ENCODE results near the gene SERF2.

SERF2 gene

GRCh38 chr15:43795197-43795596 lies 3.1 kb downstream of the SERF2 start:
- Histone ChIP-seq H3K36me3 (ENCODE audit: control insufficient read depth, insufficient read depth, low read length) (peaks cover 22% of the 10 kb centered on the region), H3K4me3 (replicated peaks; ENCODE audit: low read depth, low read length) (no peak overlapping the region), H3K27me3 (replicated peaks; ENCODE audit: control insufficient read depth, insufficient read depth, low read length) (no peaks in the 10 kb centered on the region)
- no peak for DNase-seq (ENCODE audit: extremely low read depth, insufficient read length)
- no peak for TF ChIP-seq CTCF (IDR thresholded peaks at IDR 0.05; ENCODE audit: insufficient read depth, low read length, poor library complexity, severe bottlenecking)

GRCh38 chr15:43795997-43796396 lies 3.9 kb downstream of the SERF2 start:
- no peak for TF ChIP-seq CTCF (IDR thresholded peaks at IDR 0.05; ENCODE audit: insufficient read depth, low read length, poor library complexity, severe bottlenecking)
- H3K36me3 ChIP-seq (ENCODE audit: control insufficient read depth, insufficient read depth, low read length) = peaks cover 22% of the 10 kb centered on the region
- H3K4me3 ChIP-seq (replicated peaks; ENCODE audit: low read depth, low read length) = no peak overlapping the region
- no peaks in the 10 kb centered on the region for H3K27me3 ChIP-seq (replicated peaks; ENCODE audit: control insufficient read depth, insufficient read depth, low read length)
- no peak for DNase-seq (ENCODE audit: extremely low read depth, insufficient read length)

GRCh38 chr15:43796566-43796965 lies 4.4 kb downstream of the SERF2 start:
- peaks cover 22% of the 10 kb centered on the region for H3K36me3 ChIP-seq (ENCODE audit: control insufficient read depth, insufficient read depth, low read length)
- no peak for DNase-seq (ENCODE audit: extremely low read depth, insufficient read length)
- no peak overlapping the region for H3K4me3 ChIP-seq (replicated peaks; ENCODE audit: low read depth, low read length)
- no peak for TF ChIP-seq CTCF (IDR thresholded peaks at IDR 0.05; ENCODE audit: insufficient read depth, low read length, poor library complexity, severe bottlenecking)
- no peaks in the 10 kb centered on the region for H3K27me3 ChIP-seq (replicated peaks; ENCODE audit: control insufficient read depth, insufficient read depth, low read length)

GRCh38 chr15:43799209-43799944 lies 7.3 kb downstream of the SERF2 start:
- no peaks in the 10 kb centered on the region for H3K27me3 ChIP-seq (replicated peaks; ENCODE audit: control insufficient read depth, insufficient read depth, low read length)
- TF ChIP-seq CTCF (IDR thresholded peaks at IDR 0.05; ENCODE audit: insufficient read depth, low read length, poor library complexity, severe bottlenecking) = peak; percentile 44
- peaks cover 22% of the 10 kb centered on the region for H3K36me3 ChIP-seq (ENCODE audit: control insufficient read depth, insufficient read depth, low read length)
- no peak for DNase-seq (ENCODE audit: extremely low read depth, insufficient read length)
- no peak overlapping the region for H3K4me3 ChIP-seq (replicated peaks; ENCODE audit: low read depth, low read length)

GRCh38 chr15:43799945-43800285 lies 7.8 kb downstream of the SERF2 start, which contains the start of gene SERINC4:
Gene SERINC4, minus strand, starts transcription at chr15:43800220. Its CDS starts 234 bp downstream, at chr15:43799986.
- peak within 1 kb of the TSS; percentile 92 for H3K4me3 ChIP-seq (replicated peaks; ENCODE audit: low read depth, low read length)
- H3K36me3 ChIP-seq (ENCODE audit: control insufficient read depth, insufficient read depth, low read length) = peaks cover 21% of the 10 kb centered on the region
- no peaks in the 10 kb centered on the region for H3K27me3 ChIP-seq (replicated peaks; ENCODE audit: control insufficient read depth, insufficient read depth, low read length)
- DNase-seq (ENCODE audit: extremely low read depth, insufficient read length) = no peak
- TF ChIP-seq CTCF (IDR thresholded peaks at IDR 0.05; ENCODE audit: insufficient read depth, low read length, poor library complexity, severe bottlenecking) = no peak

Data from GM06990 (cell line).